H9 (cell line): ENCODE data around the gene KLF14. TPM values are rescaled to one million over a fixed set of nuclear protein-coding genes. Genes with fewer than 3 reads are reported as not detected.

Experiments used
- DNase-seq: peaks from one replicate; pipeline ENCODE4 v3.0.0-alpha.2; 2017
- H2AFZ ChIP-seq: one replicate; pipeline ENCODE4 v1.6.1; 2013; ENCODE audit warnings: mild to moderate bottlenecking, low read length, control low read depth, moderate library complexity
- H2AK5ac ChIP-seq: 2 replicates; pipeline ENCODE4 v1.6.1; 2013; ENCODE audit warnings: low read length, control low read depth, mixed read lengths; ENCODE audit not compliant: insufficient read length
- H2BK120ac ChIP-seq: one replicate; pipeline ENCODE4 v1.6.1; 2013; ENCODE audit warnings: low read depth, mild to moderate bottlenecking, low read length, control low read depth, inconsistent platforms; ENCODE audit not compliant: poor library complexity, severe bottlenecking
- H2BK12ac ChIP-seq: 2 replicates; pipeline ENCODE4 v1.6.1; 2013; ENCODE audit warnings: low read length, control low read depth, mixed read lengths, low read depth; ENCODE audit not compliant: insufficient read length
- H2BK15ac ChIP-seq: 2 replicates; pipeline ENCODE4 v1.6.1; 2013; ENCODE audit warnings: low read depth, low read length, control low read depth
- H2BK20ac ChIP-seq: one replicate; pipeline ENCODE4 v1.6.1; 2013; ENCODE audit warnings: low read depth, mild to moderate bottlenecking, low read length, control low read depth, inconsistent platforms; ENCODE audit not compliant: poor library complexity, severe bottlenecking
- H2BK5ac ChIP-seq: 2 replicates; pipeline ENCODE4 v1.6.1; 2013; ENCODE audit warnings: low read length, control low read depth, mixed read lengths; ENCODE audit not compliant: insufficient read length
- H3K14ac ChIP-seq: 2 replicates; pipeline ENCODE4 v1.6.1; 2013; ENCODE audit warnings: low read length, control low read depth; ENCODE audit not compliant: insufficient read depth
- H3K18ac ChIP-seq: 2 replicates; pipeline ENCODE4 v1.6.1; 2013; ENCODE audit warnings: low read depth, mild to moderate bottlenecking, mixed read lengths, low read length, control low read depth; ENCODE audit not compliant: insufficient read length
- H3K23ac ChIP-seq: 2 replicates; pipeline ENCODE4 v1.6.1; 2013; ENCODE audit warnings: low read length, control low read depth, mixed read lengths, low read depth; ENCODE audit not compliant: insufficient read length
- H3K23me2 ChIP-seq: 2 replicates; pipeline ENCODE4 v1.6.1; 2013; ENCODE audit warnings: low read depth, mild to moderate bottlenecking, mixed read lengths, low read length, control low read depth; ENCODE audit not compliant: insufficient read length, poor library complexity, severe bottlenecking
- H3K27ac ChIP-seq: 2 replicates; pipeline ENCODE4 v1.5.1; 2013; ENCODE audit warnings: low read length, control low read depth, mixed read lengths, low read depth; ENCODE audit not compliant: insufficient read length
- H3K27me3 ChIP-seq: 2 replicates; pipeline ENCODE4 v1.6.1; 2013; ENCODE audit warnings: low read length, control low read depth, inconsistent platforms; ENCODE audit not compliant: insufficient read depth
- H3K4ac ChIP-seq: 2 replicates; pipeline ENCODE4 v1.6.1; 2013; ENCODE audit warnings: low read depth, mild to moderate bottlenecking, control low read depth, inconsistent platforms, low read length, moderate library complexity
- H3K4me1 ChIP-seq: 2 replicates; pipeline ENCODE4 v1.6.1; 2013; ENCODE audit warnings: low read length, control low read depth, inconsistent platforms; ENCODE audit not compliant: insufficient read depth
- H3K4me2 ChIP-seq: 2 replicates; pipeline ENCODE4 v1.6.1; 2013; ENCODE audit warnings: low read length, control low read depth, mixed read lengths; ENCODE audit not compliant: insufficient read length, insufficient read depth
- H3K56ac ChIP-seq: 2 replicates; pipeline ENCODE4 v1.6.1; 2013; ENCODE audit warnings: low read depth, mild to moderate bottlenecking, mixed read lengths, low read length, control low read depth; ENCODE audit not compliant: insufficient read length
- H3K79me1 ChIP-seq: 2 replicates; pipeline ENCODE4 v1.6.1; 2013; ENCODE audit warnings: low read depth, mild to moderate bottlenecking, moderate library complexity, low read length, control low read depth, inconsistent platforms; ENCODE audit not compliant: insufficient read depth, poor library complexity, severe bottlenecking
- H3K79me2 ChIP-seq: 2 replicates; pipeline ENCODE4 v1.6.1; 2013; ENCODE audit warnings: low read length, control low read depth, inconsistent platforms; ENCODE audit not compliant: insufficient read depth
- H3K9ac ChIP-seq: 2 replicates; pipeline ENCODE4 v1.6.1; 2013; ENCODE audit warnings: low read length, control low read depth, mixed read lengths; ENCODE audit not compliant: insufficient read length; ENCODE audit errors: extremely low read depth
- H3K9me3 ChIP-seq: one replicate; pipeline ENCODE4 v1.6.1; 2013; ENCODE audit warnings: low read depth, low read length, inconsistent platforms; ENCODE audit not compliant: control insufficient read depth
- H3T11ph ChIP-seq: one replicate; pipeline ENCODE4 v1.6.1; 2013; ENCODE audit warnings: mild to moderate bottlenecking, low read length, control low read depth, inconsistent platforms
- H4K20me1 ChIP-seq: one replicate; pipeline ENCODE4 v1.6.1; 2013; ENCODE audit not compliant: control insufficient read depth, insufficient read length, insufficient read depth
- H4K5ac ChIP-seq: 2 replicates; pipeline ENCODE4 v1.6.1; 2013; ENCODE audit warnings: low read depth, mild to moderate bottlenecking, mixed read lengths, low read length, control low read depth; ENCODE audit not compliant: insufficient read length
- H4K8ac ChIP-seq: replicated peaks from 2 replicates; pipeline ENCODE4 v1.6.1; 2013; ENCODE audit warnings: low read length, control low read depth, mixed read lengths, low read depth; ENCODE audit not compliant: insufficient read length
- H4K91ac ChIP-seq: 2 replicates; pipeline ENCODE4 v1.6.1; 2013; ENCODE audit warnings: low read depth, mild to moderate bottlenecking, moderate library complexity, mixed read lengths, low read length, control low read depth; ENCODE audit not compliant: insufficient read length
- H3K27ac Mint-ChIP-seq, 3 experiments: 2 replicates in 2 of 3; 3 replicates in 1 of 3; pipeline ENCODE4 v1.8.0; 2020 to 2021; ENCODE audit warnings: mixed read lengths in 3 of 3, mild to moderate bottlenecking in 1 of 3, moderate library complexity in 1 of 3
- H3K27me3 Mint-ChIP-seq: 2 replicates; pipeline ENCODE4 v1.8.0; 2021; ENCODE audit warnings: low read depth, mild to moderate bottlenecking, moderate library complexity, mixed read lengths
- H3K36me3 Mint-ChIP-seq, 3 experiments: 2 replicates in 2 of 3; 3 replicates in 1 of 3; pipeline ENCODE4 v1.8.0; 2020 to 2021; ENCODE audit warnings: low read depth in 3 of 3, mixed read lengths in 3 of 3; ENCODE audit not compliant: insufficient read depth in 1 of 3
- H3K4me1 Mint-ChIP-seq, 2 experiments: 2 replicates each; pipeline ENCODE4 v1.8.0; 2020; ENCODE audit warnings: mixed read lengths in 2 of 2
- H3K4me3 Mint-ChIP-seq, 2 experiments: 2 replicates in 1 of 2; 3 replicates in 1 of 2; pipeline ENCODE4 v1.8.0; 2020 to 2021; ENCODE audit warnings: mild to moderate bottlenecking in 2 of 2, mixed read lengths in 2 of 2, moderate library complexity in 1 of 2
- H3K9me3 Mint-ChIP-seq, 2 experiments: 2 replicates in 1 of 2; 3 replicates in 1 of 2; pipeline ENCODE4 v1.8.0; 2020; ENCODE audit warnings: mild to moderate bottlenecking in 2 of 2, mixed read lengths in 2 of 2, moderate library complexity in 1 of 2
- CTCF ChIP-seq: fragments of 200-600 bp; sonication (generic); conservative IDR thresholded peaks from 3 replicates; pipeline ENCODE4 v1.8.0; 2021; ENCODE audit warnings: antibody characterized with exemption, mild to moderate bottlenecking
- WGBS: extraction: QIAGEN DNeasy Blood & Tissue Kit; methylation state at CpG from one replicate; pipeline ENCODE4 v1.1.7; 2013; ENCODE audit warnings: missing lambda C conversion rate, low lambda C conversion rate, mixed read lengths; ENCODE audit not compliant: insufficient read length; ENCODE audit errors: extremely low coverage; 5-methylcytosine and 5-hydroxymethylcytosine counted together
- total RNA-seq: library from RNA; stranded (reverse); gene quantifications from 2 replicates; pipeline ENCODE4 v1.2.1, GENCODE V29; 2021

KLF14 gene
- total RNA-seq, 1 experiment from 2014 or later: not detected

GRCh38 chr7:130723784-130724183 lies 10.2 kb downstream of the KLF14 start:
- Histone ChIP-seq H2AK5ac (no peak overlapping the region), H3K23ac (no peak overlapping the region), H4K20me1 (no peaks in the 10 kb centered on the region), H3K9ac (no peak overlapping the region), H3K27ac (no peak overlapping the region), H3K56ac (no peak overlapping the region), H3K4me2 (no peak overlapping the region), H2BK5ac (no peak overlapping the region), H2BK12ac (no peak overlapping the region), H4K91ac (no peak overlapping the region), H2BK20ac (no peak overlapping the region), H2AFZ (no peak overlapping the region), H3K4me1 (no peaks in the 10 kb centered on the region; the same call in none of the 2 replicates), H3K4ac (no peak overlapping the region), H4K5ac (no peak overlapping the region), H3T11ph (no peak overlapping the region), H2BK15ac (no peak overlapping the region), H3K14ac (no peak overlapping the region), H3K79me2 (no peaks in the 10 kb centered on the region), H3K27me3 (no peaks in the 10 kb centered on the region), H4K8ac (no peak overlapping the region), H2BK120ac (no peak overlapping the region), H3K9me3 (no peaks in the 10 kb centered on the region), H3K18ac (no peak overlapping the region), H3K23me2 (no peaks in the 10 kb centered on the region), H3K79me1 (no peaks in the 10 kb centered on the region)
- Mint-ChIP-seq H3K9me3 (no peaks in the 10 kb centered on the region), H3K27me3 (peaks cover 2% of the 10 kb centered on the region), H3K4me3 (no peak overlapping the region), H3K36me3 (no peaks in the 10 kb centered on the region), H3K4me1 (peaks cover 0 to 3% of the 10 kb centered on the region in 2 experiments; a peak in 1 of 4 replicates), H3K27ac (no peak overlapping the region; a peak in 1 of 7 replicates)
- TF ChIP-seq CTCF: no peak
- no CpG with 5 or more reads among the region's 4 CpGs for WGBS
- no peak for DNase-seq
